GM23338 (cell line): ENCODE measurements around the gene YPEL5.
A peak's percentile ranks its signal among the peaks of the same experiment; 100 is the strongest.

Experiments
- CREB1 ChIP-seq: fragments of 250-450 bp; sonication (Bioruptor Pico); IDR thresholded peaks from 2 replicates; pipeline ENCODE4 v1.5.0; 2020; ENCODE audit warnings: low read depth, mild to moderate bottlenecking, moderate library complexity
- CTCF ChIP-seq, 2 experiments: fragments of 200-600 bp in 1 of 2; sonication (generic) in 1 of 2; conservative IDR thresholded peaks; 2 replicates each; pipeline versions ENCODE4 v1.5.1 to v1.6.1; 2016 to 2017; ENCODE audit warnings: antibody characterized with exemption in 2 of 2, low read depth in 2 of 2, mild to moderate bottlenecking in 2 of 2, moderate library complexity in 1 of 2
- ETS1 ChIP-seq: IDR thresholded peaks from 2 replicates; pipeline ENCODE4 v1.6.1; 2016; ENCODE audit warnings: antibody characterized with exemption
- EZH2 ChIP-seq: fragments of 200-600 bp; sonication (generic); IDR thresholded peaks from one replicate; pipeline ENCODE4 v1.8.0; 2017; ENCODE audit warnings: antibody characterized with exemption, mild to moderate bottlenecking, low read depth; ENCODE audit not compliant: unreplicated experiment
- EZH2phosphoT487 ChIP-seq: fragments of 200-600 bp; sonication (generic); IDR thresholded peaks from one replicate; pipeline ENCODE4 v1.8.1; 2018; ENCODE audit warnings: antibody characterized with exemption; ENCODE audit not compliant: unreplicated experiment
- JUNB ChIP-seq: IDR thresholded peaks from one replicate; pipeline ENCODE4 v1.6.1; 2016; ENCODE audit warnings: antibody characterized with exemption; ENCODE audit not compliant: unreplicated experiment
- POLR2AphosphoS5 ChIP-seq: IDR thresholded peaks from 2 replicates; pipeline ENCODE4 v1.6.1; 2016; ENCODE audit warnings: antibody characterized with exemption, low read depth
- STAT1 ChIP-seq: IDR thresholded peaks from one replicate; pipeline ENCODE4 v1.6.1; 2016; ENCODE audit warnings: antibody characterized with exemption; ENCODE audit not compliant: unreplicated experiment
- ZNF114 ChIP-seq: fragments of 250-450 bp; sonication (Bioruptor Pico); IDR thresholded peaks from 2 replicates; pipeline ENCODE4 v1.5.0; 2020; ENCODE audit warnings: mild to moderate bottlenecking, moderate library complexity
- ZNF331 ChIP-seq: fragments of 250-450 bp; sonication (Bioruptor Pico); IDR thresholded peaks from 2 replicates; pipeline ENCODE4 v1.5.0; 2020; ENCODE audit warnings: low read depth, mild to moderate bottlenecking, moderate library complexity
- TF ChIP-seq, protein P1 (sequence below): IDR thresholded peaks from one replicate; pipeline ENCODE4 v1.6.1; 2018; ENCODE audit warnings: antibody characterized with exemption; ENCODE audit not compliant: unreplicated experiment

GRCh38 chr2:30146337-30147195 lies at the start of gene YPEL5:
- TF ChIP-seq EZH2 (no peak), CTCF (conservative IDR thresholded peaks at IDR 0.05; ENCODE audit: low read depth in 2 of 2) (no peak), CREB1 (CRISPR knock-in tag) (peak; percentile 89), EZH2phosphoT487 (no peak), ZNF114 (no peak), POLR2AphosphoS5 (peak; percentile 65), ZNF331 (CRISPR knock-in tag) (no peak), STAT1 (no peak), JUNB (no peak), ETS1 (no peak)
- TF ChIP-seq, protein P1, sequence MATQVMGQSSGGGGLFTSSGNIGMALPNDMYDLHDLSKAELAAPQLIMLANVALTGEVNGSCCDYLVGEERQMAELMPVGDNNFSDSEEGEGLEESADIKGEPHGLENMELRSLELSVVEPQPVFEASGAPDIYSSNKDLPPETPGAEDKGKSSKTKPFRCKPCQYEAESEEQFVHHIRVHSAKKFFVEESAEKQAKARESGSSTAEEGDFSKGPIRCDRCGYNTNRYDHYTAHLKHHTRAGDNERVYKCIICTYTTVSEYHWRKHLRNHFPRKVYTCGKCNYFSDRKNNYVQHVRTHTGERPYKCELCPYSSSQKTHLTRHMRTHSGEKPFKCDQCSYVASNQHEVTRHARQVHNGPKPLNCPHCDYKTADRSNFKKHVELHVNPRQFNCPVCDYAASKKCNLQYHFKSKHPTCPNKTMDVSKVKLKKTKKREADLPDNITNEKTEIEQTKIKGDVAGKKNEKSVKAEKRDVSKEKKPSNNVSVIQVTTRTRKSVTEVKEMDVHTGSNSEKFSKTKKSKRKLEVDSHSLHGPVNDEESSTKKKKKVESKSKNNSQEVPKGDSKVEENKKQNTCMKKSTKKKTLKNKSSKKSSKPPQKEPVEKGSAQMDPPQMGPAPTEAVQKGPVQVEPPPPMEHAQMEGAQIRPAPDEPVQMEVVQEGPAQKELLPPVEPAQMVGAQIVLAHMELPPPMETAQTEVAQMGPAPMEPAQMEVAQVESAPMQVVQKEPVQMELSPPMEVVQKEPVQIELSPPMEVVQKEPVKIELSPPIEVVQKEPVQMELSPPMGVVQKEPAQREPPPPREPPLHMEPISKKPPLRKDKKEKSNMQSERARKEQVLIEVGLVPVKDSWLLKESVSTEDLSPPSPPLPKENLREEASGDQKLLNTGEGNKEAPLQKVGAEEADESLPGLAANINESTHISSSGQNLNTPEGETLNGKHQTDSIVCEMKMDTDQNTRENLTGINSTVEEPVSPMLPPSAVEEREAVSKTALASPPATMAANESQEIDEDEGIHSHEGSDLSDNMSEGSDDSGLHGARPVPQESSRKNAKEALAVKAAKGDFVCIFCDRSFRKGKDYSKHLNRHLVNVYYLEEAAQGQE: no peak
